Breast epithelium (tissue), 4 donors: ENCODE results near the gene NME7. TPM values are rescaled to one million over a fixed set of nuclear protein-coding genes. Genes with fewer than 3 reads are reported as not detected.

ENCODE experiments used
- DNase-seq, 2 donors: peaks; one replicate each; pipeline ENCODE4 v3.0.0-alpha.2; 2019; ENCODE audit warnings: low spot score in 2 of 2
- H3K27ac ChIP-seq, 2 donors: fragments of 200-600 bp; sonication (generic) in 1 of 2; one replicate each; pipeline ENCODE4 v1.5.1; 2016 to 2019; ENCODE audit warnings: mild to moderate bottlenecking in 1 of 2
- H3K27me3 ChIP-seq, 2 donors: fragments of 200-600 bp; sonication (generic) in 1 of 2; one replicate each; pipeline versions ENCODE4 v1.5.1 to v1.6.0; 2017 to 2019; ENCODE audit warnings: control low read depth in 1 of 2, mild to moderate bottlenecking in 1 of 2
- H3K36me3 ChIP-seq: fragments of 200-600 bp; one replicate; pipeline ENCODE4 v1.5.1; 2019
- H3K4me1 ChIP-seq, 2 donors: fragments of 200-600 bp; sonication (generic); one replicate each; pipeline ENCODE4 v1.5.1; 2016 to 2019; ENCODE audit warnings: control low read depth in 1 of 2
- H3K4me3 ChIP-seq, 3 donors: fragments of 200-600 bp; sonication (generic); 1 replicate in 2 of 3; 2 replicates in 1 of 3; pipeline ENCODE4 v1.5.1; 2016 to 2019; ENCODE audit warnings: mild to moderate bottlenecking in 3 of 3, moderate library complexity in 2 of 3
- H3K9me3 ChIP-seq, 2 donors: fragments of 200-600 bp; sonication (generic) in 1 of 2; one replicate each; pipeline ENCODE4 v1.5.1; 2016 to 2019; ENCODE audit warnings: control low read depth in 1 of 2
- POLR2A ChIP-seq: fragments of 450-650 bp; IDR thresholded peaks from one replicate; pipeline ENCODE4 v1.6.1; 2016; ENCODE audit warnings: antibody characterized with exemption, mild to moderate bottlenecking, moderate library complexity
- POLR2AphosphoS5 ChIP-seq, 3 donors: sonication (generic); formaldehyde crosslinking; IDR thresholded peaks; one replicate each; pipeline ENCODE4 v1.6.1; 2017; ENCODE audit warnings: antibody characterized with exemption in 3 of 3
- intact Hi-C: fragments of 100-400 bp; cut with DNase I; formaldehyde crosslinking; loops from one replicate; pipeline ENCODE4 v1.15.1; 2023; ENCODE audit warnings: low total_unique reads
- total RNA-seq, 3 donors: library from RNA; depleted of rRNA; stranded (reverse); fragments of >200 nt; gene quantifications; one replicate each; pipeline ENCODE4 v1.1.0, GENCODE V29; 2016
- TF ChIP-seq, protein P1 (sequence below), 3 donors: fragments of 450-650 bp; IDR thresholded peaks; one replicate each; pipeline ENCODE4 v1.5.1; 2016 to 2017; ENCODE audit warnings: antibody characterized with exemption in 3 of 3, mild to moderate bottlenecking in 3 of 3, moderate library complexity in 3 of 3

Gene NME7
- total RNA-seq, 3 donors from 2014 or later, result 13.0 to 22.8 (median 16.7) TPM

DNA sequence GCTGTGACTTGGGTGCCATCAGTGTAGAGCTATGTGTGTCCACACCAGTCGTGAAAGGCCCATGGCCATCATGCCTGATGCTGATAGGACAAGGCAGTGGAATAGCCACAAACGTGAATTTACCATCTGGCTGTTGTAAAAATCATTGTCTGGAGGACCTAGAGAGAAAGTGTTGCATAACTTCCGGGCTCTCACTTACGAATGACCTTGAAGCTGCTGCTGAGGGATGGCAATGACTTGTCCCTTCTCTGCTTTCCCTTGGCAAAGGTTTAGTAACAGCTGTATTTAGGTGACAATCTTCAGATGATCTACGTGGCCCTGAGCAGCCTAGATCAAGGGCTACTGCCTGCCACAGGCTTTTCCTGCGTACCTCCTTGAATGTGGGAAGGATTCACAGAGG lies 255.4 kb downstream of the NME7 start:
- Histone ChIP-seq H3K36me3 (no peaks in the 10 kb centered on the region), H3K4me3 (no peak overlapping the region), H3K9me3 (no peaks in the 10 kb centered on the region), H3K4me1 (peaks cover 0 to 13% of the 10 kb centered on the region in 2 donors), H3K27me3 (no peaks in the 10 kb centered on the region), H3K27ac (peak overlapping the region; percentile 49 to 90)
- intact Hi-C loops, result loop anchor here (5.0 kb wide), 2 partner anchors 380 to 615 kb away; no protein-coding TSS in a partner anchor
- DNase-seq, result no peak
- no peak for TF ChIP-seq POLR2A
- no peak for TF ChIP-seq POLR2AphosphoS5 (IDR thresholded peaks at IDR 0.05)
- TF ChIP-seq, protein P1, sequence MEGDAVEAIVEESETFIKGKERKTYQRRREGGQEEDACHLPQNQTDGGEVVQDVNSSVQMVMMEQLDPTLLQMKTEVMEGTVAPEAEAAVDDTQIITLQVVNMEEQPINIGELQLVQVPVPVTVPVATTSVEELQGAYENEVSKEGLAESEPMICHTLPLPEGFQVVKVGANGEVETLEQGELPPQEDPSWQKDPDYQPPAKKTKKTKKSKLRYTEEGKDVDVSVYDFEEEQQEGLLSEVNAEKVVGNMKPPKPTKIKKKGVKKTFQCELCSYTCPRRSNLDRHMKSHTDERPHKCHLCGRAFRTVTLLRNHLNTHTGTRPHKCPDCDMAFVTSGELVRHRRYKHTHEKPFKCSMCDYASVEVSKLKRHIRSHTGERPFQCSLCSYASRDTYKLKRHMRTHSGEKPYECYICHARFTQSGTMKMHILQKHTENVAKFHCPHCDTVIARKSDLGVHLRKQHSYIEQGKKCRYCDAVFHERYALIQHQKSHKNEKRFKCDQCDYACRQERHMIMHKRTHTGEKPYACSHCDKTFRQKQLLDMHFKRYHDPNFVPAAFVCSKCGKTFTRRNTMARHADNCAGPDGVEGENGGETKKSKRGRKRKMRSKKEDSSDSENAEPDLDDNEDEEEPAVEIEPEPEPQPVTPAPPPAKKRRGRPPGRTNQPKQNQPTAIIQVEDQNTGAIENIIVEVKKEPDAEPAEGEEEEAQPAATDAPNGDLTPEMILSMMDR (IDR thresholded peaks at IDR 0.05), result no peak

DNA sequence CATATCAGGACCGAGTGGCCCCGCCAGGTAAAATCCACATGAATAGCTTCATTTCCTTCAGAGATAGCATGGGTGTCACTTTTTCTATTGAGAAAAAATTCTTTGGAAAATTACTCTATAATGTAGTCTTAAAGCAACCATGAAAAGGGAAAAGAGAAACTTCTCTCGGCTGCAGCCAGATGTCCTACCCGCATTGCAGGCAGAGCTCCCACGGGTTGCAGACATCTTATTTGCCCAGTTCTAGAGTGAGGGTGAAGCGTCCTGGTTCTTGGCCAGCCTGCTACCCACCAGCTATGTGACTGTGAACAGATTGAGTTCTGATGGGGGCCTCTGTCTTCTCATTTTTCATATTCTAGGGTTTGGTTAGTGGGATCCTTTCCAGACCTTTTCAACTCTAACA lies 256.1 kb downstream of the NME7 start:
- H3K36me3 ChIP-seq, result no peaks in the 10 kb centered on the region
- peak overlapping the region in 1 of 3 donors; percentile 4 for H3K4me3 ChIP-seq
- no peak for DNase-seq
- no peak for TF ChIP-seq POLR2AphosphoS5 (IDR thresholded peaks at IDR 0.05)
- TF ChIP-seq, protein P1 (IDR thresholded peaks at IDR 0.05), result no peak
- TF ChIP-seq POLR2A, result no peak
- H3K4me1 ChIP-seq, result peaks cover 0 to 13% of the 10 kb centered on the region in 2 donors
- intact Hi-C loops, result loop anchor here (5.0 kb wide), 2 partner anchors 381 to 616 kb away; no protein-coding TSS in a partner anchor
- H3K27ac ChIP-seq, result peak overlapping the region; percentile 22 to 90
- H3K9me3 ChIP-seq, result no peaks in the 10 kb centered on the region
- no peaks in the 10 kb centered on the region for H3K27me3 ChIP-seq

DNA sequence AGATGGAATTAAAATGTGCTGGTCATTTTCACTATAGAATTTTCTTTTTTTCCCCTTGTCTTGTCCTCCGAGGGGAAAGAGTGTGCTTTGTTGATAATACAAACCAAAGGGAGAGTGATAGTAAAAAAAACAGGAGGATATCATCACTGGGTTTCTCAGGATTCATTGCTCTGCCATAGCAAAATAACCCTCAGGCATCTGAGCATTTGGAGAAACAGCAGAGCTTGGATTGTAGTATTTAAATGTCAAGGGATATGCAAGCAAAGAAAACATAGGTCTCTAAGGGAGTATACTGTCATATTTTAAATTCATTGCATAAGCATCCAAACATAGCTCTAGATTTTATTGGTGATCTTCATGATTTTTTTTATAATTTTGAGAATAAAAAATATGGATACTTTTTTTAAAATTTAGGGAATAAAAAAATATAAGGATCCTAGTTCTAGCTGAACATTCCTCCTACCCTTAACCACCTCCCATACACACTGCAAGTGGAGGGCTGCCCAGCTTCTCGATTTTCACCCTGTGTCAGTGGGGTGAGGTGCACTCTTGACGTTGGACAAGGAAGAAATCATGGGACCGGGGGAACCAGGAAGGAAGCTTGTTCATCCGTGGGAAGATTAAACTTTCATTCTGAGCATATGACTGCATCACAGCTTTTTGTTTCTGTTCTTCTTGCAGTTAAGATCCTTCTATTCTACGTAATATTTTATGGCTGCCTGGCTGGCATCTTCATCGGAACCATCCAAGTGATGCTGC lies 256.7 kb downstream of the NME7 start:
- Histone ChIP-seq H3K36me3 (no peaks in the 10 kb centered on the region), H3K4me3 (peak overlapping the region in 1 of 3 donors; percentile 78), H3K27me3 (no peaks in the 10 kb centered on the region), H3K4me1 (peaks cover 0 to 13% of the 10 kb centered on the region in 2 donors), H3K27ac (peak overlapping the region; percentile 22 to 90), H3K9me3 (no peaks in the 10 kb centered on the region)
- intact Hi-C loops, result loop anchor here (5.0 kb wide), 2 partner anchors 381 to 616 kb away; no protein-coding TSS in a partner anchor
- TF ChIP-seq, protein P1 (IDR thresholded peaks at IDR 0.05), result no peak
- no peak for TF ChIP-seq POLR2AphosphoS5 (IDR thresholded peaks at IDR 0.05)
- no peak for TF ChIP-seq POLR2A
- DNase-seq, result no peak

DNA sequence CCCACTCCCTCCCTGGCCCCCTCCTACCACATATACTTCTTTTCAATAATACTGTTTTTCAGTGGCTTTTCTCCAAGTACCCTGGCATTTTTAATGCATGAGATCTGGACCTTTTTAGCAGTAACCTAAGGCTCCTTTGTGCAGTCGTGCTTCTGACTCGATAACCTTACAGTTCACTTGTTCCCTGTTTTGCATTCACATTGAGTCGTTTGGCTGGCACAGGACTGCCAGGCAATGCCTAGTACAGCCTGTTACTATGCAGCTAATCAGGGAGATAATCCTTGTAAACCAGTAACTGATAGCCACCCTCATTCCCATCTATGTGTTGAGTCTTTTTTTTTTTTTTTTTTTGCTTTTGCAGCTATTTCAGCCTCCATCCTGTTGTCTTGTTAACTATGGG lies 257.4 kb downstream of the NME7 start:
- H3K9me3 ChIP-seq, result no peaks in the 10 kb centered on the region
- peak overlapping the region in 2 of 3 donors; percentile 78 to 90 for H3K4me3 ChIP-seq
- peak overlapping the region; percentile 90 to 91 for H3K27ac ChIP-seq
- no peak for DNase-seq
- intact Hi-C loops, result loop anchor here (5.0 kb wide), 2 partner anchors 382 to 617 kb away; no protein-coding TSS in a partner anchor
- no peaks in the 10 kb centered on the region for H3K27me3 ChIP-seq
- TF ChIP-seq POLR2AphosphoS5 (IDR thresholded peaks at IDR 0.05), result no peak
- TF ChIP-seq POLR2A, result no peak
- TF ChIP-seq, protein P1 (IDR thresholded peaks at IDR 0.05), result no peak
- no peaks in the 10 kb centered on the region for H3K36me3 ChIP-seq
- peaks cover 0 to 15% of the 10 kb centered on the region in 2 donors for H3K4me1 ChIP-seq

DNA sequence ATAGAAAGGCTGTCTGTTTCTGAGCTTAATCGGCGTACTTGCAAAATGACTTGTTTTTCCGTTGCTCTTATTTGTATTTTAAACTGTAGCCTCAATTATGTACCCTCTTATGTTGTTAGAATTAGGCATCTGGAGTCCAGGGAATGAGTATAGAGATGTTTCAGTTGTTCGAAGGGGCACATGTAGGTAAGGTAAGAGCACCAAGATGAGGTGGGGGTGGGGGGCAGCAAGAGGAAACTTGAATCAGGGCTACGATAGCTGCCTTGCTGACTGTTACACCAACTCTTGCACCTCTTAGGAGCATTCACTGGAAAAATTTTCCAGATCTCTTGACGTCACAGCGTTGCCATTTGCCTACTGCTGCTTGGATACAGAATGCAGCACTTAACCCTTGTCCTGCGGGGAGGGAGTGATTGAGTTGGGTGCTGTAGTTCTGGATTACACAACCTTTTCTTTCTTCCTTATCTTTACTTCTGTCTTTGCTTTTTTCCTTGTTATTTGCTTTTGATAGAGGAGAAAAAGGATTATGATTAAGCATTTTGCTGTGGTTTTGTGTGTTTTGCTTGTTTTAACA lies 257.9 kb downstream of the NME7 start:
- DNase-seq, result peak; percentile 58 to 62
- H3K4me1 ChIP-seq, result peaks cover 0 to 21% of the 10 kb centered on the region in 2 donors
- no peaks in the 10 kb centered on the region for H3K36me3 ChIP-seq

More for the DNA sequence above, 257.9 kb downstream of the NME7 start:
- intact Hi-C loops, result loop anchor here (5.0 kb wide), 2 partner anchors 383 to 618 kb away; no protein-coding TSS in a partner anchor
- Histone ChIP-seq H3K27me3 (no peaks in the 10 kb centered on the region), H3K9me3 (no peaks in the 10 kb centered on the region), H3K4me3 (peak overlapping the region; percentile 10 to 90 (median 78)), H3K27ac (peak overlapping the region; percentile 90 to 91)
- TF ChIP-seq, protein P1 (IDR thresholded peaks at IDR 0.05), result no peak
- no peak for TF ChIP-seq POLR2A
- peak in 1 of 3 donors; percentile 24 for TF ChIP-seq POLR2AphosphoS5 (IDR thresholded peaks at IDR 0.05)
